Iris pigment epithelial cell (primary cell): Measurements from ENCODE around the gene FGD6.
"Not testable (repeated sequence)": the region's sequence is repeated elsewhere in the genome, so short reads cannot be mapped to it uniquely, and the experiment has no call there.

Experiments
- DNase-seq: peaks from one replicate; pipeline ENCODE4 v3.0.0-alpha.2; 2011; ENCODE audit warnings: low read depth

Gene FGD6

DNA sequence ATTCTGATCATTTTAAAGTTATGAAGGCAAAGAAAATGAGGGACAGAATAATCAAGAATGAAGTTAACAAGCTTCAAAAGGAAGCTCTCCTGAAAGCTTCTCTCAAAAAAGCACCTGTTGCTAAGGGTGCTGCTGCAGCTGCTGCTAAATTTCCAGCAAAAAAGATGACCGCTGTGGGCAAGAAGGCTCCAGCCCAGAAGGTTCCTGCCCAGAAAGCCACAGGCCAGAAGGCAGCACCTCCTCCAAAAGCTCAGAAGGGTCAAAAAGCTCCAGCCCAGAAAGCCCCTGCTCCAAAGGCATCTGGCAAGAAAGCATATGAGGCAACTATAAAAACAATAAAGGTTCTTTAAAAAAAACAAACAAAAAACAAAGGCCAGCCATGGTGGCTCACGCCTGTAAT, 91.2 kb downstream of the FGD6 start:
- DNase-seq, result no peak

DNA sequence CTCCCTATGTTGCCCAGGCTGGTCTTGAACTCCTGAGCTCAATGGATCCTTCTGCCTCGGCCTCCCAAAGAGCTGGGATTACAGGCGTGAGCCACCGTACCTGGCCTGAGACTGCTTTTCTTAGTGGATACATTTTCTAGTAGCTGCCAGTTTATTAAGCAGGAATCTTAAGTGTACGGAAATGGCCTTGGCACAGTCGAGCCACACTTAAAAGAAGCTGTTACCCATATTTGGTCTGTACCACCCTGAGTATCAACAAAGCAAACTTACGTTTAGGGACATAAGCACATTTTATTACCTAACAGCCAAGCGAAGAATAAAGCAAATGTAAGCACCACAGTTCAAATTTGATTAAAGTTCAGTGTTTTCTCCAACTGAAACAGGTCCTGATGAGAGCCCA, 93.2 kb downstream of the FGD6 start:
- DNase-seq, result no peak

DNA sequence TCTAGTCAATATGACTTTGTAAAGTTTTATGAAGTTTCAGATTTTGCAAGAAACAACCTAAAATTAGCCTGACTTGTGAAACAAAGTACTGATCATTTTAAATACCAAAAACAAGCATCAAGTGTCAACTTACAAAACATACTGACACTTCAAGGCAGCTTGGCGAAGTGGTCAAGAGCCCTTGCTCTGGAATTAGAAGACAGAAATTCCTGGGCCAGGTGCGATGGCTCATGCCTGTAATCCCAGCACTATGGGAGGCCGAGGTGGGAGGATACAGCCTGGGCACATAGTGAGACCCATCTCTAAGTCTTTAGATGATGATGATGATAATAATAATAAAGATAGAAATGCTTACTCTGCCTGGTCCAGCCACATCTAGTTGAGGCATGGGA, 98.5 kb downstream of the FGD6 start:
- peak; percentile 50 for DNase-seq

DNA sequence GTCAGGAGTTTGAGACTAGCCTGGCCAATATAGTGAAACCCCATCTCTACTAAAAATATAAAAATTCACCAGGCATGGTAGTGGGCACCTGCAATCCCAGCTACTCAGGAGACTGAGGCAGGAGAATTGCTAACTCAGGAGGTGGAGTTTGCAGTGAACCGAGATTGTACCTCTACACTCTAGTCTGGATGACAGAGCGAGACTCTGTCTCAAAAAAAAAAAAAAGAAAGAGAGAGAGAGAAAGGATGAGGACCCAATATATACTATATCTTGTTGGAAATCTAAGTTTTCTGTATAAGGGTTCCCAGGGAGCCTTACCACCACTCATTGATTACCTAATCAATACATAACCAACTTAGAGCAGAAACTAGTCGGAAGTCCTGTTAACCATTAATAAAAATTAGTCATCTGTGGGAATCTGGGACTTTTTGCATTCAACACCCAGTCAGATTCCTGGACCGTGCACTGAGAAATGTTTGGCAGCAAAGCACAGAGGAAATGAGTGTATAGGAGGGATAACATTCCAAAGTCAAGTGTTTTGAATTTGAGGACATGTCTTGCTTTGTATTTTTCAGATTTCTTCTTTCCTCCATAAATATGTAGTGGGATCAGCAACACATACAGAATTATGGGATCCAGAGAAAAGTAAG, 99.0 kb downstream of the FGD6 start:
- DNase-seq, result peak; percentile 84

DNA sequence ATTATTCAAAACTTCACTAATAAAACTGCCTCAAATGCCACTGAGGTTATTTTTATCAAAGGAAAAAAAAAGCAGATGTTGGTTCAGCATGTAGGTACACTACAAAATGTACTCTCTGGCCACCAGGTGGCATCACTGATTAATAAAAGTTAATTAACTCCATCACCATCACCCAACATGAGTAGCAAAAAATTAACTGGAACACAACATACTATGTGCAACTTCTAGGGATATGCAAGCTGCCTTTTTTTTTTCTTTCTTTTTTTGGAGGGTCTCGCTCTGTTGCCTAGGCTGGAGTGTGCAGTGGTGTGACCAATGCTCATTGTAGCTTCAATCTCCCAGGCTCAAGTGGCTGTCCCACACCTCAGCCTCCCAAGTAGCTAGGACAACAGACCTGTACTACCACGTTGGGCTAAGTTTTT, 100.1 kb downstream of the FGD6 start:
- peak; percentile 68 for DNase-seq

DNA sequence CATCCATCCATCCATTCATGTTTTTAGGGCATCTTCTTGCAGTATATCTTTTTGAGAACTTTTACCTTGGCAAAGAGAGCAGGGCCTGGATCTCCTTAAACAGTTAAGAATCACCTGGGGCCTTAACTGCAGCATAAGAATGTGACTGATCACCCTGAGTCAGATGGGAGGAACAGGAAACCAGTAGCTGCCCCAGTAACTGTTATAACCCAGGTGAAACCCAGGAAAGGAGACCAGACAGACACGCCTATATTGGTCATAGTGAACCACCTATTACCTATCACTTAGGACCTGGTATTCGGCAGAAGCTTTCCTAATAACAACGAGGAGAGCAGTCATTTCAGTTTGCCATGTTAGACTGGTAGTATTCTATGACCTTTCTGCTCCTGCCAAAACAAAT, 100.5 kb downstream of the FGD6 start:
- no peak for DNase-seq

DNA sequence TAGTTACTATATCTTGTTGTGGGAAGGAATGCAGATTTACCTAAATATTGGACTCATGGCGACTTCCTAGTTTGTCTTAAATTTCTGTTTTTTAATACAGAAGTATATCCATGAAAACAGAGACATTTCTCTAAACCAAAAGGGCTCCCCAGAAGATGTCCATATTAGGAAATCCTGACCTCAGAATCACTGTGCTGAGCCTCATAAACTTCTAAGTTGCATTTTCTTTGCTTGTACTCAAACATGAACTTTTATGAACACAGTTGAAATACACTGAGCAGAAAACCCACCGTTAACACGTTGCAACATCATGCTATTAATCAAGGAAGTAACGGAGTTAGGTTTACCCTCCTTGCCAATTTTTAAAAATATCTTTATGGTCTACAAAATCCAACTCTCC, 100.9 kb downstream of the FGD6 start:
- no peak for DNase-seq

DNA sequence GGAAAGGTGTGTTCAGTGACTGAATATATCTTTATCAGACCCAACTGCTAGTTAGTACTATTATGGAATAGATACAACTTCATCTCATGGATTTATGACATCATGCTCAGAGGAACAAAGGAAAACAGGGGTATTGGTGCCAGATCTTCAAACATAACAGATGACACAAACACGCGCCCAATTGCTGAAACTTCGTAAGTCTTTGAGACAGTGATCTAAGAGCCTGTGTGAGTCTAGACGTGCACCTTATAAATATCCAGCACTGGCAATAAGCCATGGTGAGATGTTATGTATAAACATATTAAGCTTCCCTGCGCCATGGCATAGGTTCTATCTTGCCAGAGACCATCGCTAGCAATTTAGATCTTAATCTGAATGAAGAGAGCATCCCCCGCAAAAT, 101.6 kb downstream of the FGD6 start:
- no peak for DNase-seq

DNA sequence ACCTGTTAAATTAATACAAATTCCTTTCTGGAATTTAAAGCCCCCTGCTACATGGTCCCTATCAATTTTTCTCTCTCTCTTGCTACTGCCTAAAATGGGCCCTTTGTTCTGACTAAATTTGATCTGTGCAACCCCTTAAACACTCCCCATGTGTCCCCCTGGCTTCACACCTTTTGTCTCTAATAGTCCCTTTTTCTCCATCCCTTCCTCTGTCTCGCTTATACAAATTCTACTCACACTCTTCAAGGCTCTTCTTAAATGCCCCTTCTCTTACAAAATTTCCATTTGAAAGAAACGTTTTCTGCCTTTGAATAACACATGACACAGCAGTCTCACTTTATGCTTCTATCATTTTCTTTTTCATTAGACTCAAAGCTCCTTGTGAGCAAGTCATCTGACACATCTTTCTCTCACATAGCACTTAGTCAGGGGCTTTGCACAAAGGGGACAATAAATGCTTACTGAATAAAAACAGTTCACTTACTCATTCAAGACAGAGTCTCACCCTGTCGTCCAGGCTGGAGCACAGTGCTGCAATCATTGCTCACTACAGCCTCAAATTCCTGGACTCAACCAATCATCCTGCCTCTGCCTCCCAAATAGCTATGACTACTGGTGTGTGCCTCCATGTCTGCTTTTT, 102.4 kb downstream of the FGD6 start:
- peak; percentile 61 for DNase-seq

DNA sequence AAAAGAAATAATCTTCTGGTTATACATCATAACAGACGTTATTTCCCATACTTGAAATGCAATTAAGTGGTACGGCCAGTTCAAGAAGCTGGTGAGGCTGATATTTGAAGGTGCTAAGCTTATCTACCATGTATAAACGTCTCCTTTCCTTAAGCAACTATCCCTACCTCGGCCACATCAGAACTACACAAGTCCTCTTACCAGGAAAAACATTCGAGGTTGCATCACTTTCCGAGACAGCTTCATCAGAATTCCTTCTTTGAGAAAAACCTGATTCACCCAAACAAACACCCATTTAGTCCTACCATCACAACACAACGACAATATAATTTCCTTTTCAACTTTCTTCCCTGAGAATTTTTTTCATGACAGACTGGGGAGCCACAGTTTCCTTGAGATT, 109.9 kb downstream of the FGD6 start:
- DNase-seq, result peak; percentile 42

DNA sequence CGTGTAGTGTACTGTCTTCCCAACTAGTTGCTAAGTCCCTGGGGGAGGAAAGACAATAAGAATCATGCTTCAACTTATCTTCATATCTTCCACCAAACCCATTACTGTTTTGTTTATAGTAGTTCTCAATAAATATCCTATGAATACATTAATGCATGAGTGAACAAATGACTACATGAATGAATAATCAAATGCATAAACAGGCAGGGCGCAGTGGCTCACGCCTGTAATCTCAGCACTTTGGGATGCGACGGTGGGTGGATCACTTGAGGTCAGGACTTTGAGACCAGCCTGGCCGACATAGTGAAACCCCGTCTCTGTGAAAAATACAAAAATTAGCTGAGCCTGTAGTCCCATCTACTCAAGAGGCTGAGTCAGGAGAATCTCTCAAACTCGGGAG, 111.7 kb downstream of the FGD6 start:
- no peak for DNase-seq

DNA sequence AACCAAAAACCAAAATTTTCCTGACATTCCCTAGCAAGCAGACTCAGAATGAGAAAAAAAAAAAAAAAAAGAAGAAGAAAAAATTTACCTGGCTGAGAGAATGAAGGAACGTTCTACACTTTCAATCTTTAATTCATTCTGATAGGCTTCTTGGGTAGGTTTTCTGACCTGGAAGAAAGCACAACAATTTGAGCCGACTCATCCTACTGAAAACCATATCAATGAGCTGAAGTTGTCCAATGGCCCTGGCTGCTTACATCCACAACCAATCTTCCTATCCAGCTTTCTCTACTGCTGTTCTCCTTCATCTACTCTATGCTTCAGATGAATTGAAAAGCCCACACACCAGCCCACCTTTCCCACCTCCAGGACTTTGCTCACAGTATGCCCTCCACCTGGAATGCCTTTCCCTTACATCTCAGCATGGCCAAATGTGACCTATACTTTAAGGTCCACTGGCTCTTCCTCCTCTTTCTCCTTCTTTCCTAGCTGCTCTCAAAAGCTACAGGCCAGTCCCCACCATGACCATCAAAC, 112.3 kb downstream of the FGD6 start:
- no peak for DNase-seq

DNA sequence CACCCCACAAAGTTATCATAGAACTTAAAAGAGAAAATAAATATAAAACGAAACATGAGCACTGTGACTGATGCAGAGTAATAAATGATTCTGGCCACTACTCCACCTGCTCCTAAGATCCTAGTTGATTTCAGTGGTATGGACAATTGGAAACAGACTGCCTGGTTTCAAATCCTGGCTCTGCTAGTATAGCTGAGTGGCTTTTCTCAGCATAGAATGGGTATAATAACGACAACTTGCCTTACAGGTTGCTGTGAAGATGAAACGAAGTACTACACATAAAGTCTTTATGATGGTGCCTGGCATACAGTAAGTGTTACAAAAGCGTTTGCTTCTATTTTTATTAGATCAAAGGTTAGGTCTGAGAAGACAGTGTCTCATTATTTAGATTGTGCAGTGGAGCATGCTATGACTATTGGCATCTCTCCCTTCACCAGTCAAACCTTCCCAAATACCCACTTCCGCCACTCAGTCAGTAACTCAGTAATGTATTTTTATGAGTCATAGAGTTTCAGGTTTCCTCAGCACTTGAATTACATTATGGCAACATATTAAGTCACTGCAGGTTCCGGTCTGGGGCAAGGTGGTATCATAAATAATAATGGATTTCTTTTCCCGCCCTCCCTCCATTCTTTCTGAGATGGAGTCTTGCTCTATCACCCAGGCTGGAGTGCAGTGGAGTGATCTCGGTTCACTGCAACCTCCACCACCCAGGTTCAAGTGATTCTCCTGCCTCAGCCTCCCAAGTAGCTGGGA, 114.2 kb downstream of the FGD6 start:
- DNase-seq, result peak; percentile 93

DNA sequence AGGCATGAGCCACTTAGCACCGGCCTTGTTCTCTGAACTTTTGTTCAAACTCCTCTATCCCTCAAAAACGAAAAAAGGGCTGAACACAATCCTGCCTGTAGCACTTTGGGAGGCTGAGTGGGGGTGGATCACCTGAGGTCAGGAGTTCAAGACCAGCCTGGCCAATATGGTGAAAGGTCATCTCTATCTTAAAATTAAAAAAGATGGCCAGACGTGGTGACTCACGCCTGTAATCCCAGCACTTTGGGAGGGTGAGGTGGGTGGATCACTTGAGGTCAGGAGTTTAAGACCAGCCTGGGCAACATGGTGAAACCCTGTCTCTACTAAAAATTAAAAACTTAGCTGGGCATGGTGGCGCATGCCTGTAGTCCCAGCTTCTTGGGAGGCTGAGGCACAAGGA, 115.3 kb downstream of the FGD6 start:
- not testable (repeated sequence) for DNase-seq

DNA sequence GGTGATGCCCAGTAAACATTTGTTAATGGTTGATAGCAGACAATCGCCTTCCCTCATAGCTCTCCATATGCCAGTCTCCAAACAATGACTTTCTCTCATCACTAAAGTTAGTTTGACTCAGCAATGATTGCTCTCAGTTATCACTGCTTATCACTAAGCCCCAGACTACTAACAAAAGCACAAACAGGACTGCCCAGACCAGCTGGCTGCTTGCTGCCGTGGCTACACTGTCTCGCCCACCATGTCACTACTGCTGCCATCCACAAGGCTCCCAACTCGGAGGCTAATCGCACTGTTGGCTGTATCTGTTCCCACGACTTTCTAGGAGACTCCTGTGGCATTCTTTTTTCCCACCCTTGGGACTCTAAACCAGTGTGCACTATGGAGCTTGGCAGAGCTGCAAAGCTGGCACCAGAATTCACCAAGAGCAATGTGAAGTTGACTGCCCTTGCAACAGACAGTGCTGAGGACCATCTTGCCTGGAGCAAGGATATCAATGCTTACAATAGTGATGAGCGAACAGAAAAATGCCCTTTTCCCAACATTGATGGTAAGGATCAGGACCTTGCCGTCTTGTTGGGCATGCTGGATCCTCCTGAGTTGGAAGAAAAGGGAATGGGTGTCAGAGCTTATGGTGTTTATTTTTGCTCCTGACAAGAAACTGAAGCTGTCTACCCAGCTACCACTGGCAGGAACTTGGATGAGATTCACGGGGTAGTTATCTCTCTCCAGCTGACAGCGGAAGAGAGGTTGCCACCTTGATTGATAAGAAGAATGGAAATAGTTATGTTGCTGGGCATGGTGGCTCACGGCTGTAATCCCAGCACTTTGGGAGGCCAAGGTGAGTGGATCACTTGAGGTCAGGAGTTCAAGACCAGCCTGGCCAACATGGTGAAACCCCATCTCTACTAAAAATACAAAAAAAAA, 116.7 kb downstream of the FGD6 start:
- no peak for DNase-seq

DNA sequence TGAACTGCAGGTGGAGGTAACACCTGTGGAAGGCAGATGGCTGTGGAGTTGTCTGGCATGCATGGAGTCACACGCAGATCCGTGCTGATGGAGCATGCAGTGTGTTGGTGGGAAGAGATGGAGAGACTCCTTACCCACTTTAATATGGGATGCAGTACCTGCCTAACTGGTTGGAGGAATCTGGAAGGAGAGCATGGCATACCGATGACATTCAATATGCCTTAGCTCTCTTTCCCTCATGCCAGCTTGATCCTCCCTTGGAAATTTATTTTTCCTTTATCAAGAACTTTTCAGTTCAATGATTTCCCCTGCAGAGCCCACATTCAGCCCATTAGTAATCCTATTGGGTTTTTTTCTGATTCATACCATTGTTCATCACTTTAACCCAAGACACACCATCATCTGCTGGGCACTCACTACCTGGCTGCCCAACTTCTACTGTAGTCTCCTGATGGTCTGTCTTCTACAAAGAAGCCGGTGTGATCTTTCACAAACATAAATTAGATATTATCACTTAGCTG, 117.9 kb downstream of the FGD6 start:
- DNase-seq, result no peak

DNA sequence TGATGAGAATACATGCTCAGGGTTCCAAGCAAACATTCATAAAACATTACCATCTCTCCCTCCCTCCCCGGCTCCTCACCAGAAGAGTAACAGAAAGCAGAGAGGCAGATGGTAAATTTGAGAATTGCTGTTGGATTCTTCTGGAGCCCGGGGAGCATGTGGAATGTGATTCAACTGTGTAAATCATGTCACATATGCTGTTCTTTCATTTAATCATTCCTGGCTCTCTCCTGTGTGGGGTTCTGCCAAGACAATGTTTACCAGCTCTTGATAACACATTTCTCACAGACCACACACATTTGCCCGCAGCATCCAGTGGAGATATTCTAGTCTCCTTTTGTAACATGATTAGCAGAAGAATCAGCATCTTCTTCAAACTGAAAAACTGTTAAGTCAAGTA, 120.4 kb downstream of the FGD6 start:
- peak; percentile 65 for DNase-seq

DNA sequence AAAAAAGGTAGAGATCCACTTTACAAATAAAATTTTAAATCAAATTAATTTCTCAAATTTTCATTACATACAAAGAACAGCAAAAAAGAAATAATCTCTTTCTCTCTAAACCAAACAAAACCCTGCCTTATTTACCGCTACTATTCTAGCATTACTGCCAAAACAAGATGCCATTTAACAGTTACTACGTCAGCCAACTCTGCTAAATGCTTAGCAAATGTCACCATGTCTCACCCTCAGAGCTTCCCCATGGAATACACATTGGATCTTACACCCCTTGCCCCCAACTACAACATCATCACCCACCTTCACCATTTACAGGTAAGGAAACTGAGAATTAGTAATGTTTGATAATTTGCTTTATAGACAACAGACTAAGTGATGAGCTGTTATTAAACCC, 120.9 kb downstream of the FGD6 start:
- no peak for DNase-seq

DNA sequence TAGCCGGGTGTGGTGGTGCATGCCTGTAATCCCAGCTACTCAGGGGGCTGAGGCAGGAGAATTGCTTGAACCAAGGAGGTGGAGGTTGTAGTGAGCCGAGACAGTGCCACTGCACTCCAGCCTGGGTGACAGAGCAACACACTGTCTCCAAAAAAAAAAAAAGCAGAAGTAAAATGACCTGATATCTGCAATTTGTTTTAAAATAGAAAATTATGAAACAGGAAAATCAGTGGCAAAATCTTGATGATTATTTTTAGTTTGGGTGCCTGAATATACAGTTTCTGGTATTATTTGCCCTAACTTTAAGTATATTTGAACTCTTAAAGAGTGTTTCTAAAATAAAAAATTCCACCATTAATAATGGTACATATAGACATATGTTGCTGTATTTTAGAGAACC, 121.4 kb downstream of the FGD6 start:
- not testable (repeated sequence) for DNase-seq

DNA sequence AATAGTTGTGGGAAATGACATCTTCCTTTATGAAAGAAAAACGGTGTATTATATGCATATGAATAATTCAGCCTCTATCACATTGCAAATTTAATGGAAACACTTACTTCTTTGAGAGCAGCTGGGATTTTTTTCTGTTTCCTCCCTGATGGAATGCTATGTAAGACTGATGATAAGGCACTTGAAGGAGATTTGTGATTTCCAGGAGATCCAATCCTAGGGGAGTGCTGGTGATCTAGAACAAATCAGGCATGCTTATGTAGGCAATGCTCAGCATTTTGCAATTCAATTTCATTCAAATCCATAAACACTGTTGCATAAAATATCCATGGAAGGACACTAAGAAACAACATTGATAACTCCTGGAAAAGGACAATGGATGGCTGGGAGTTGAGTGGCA, 127.8 kb downstream of the FGD6 start:
- no peak for DNase-seq

DNA sequence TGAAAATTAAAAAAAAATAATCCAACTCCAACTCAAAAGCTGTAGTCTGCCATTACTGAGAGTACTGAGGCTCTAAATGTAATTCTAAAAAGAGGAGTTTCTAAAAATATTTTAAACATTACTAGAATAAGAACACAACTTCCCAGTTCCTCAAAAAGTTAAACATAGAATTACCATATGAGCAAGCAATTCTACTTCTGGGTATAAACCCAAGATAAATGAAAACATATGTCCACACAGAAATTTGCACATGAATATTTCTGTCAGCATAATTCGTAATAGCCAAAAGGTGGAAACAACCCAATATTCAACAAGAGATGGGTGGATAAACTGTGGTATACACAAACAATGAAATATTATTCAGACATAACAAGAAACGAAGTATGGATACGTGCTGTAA, 128.9 kb downstream of the FGD6 start:
- DNase-seq, result no peak

DNA sequence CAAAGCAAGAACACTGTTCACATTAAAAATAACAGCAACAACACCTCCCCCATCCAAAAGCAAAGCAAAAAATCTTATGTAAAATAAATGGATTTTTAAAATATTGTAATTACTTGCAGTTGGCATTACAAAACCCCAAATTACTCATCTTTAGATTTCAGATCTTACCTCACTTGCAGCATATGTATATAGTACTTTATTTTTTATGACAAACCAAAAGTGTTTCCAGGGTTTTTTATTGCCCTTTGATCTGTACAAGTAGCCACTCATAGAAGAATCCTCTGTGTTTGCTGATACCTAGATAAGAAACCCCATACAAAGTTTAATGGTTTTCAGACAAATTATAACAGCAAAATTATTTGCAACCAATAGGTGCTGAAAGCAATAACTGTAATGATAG, 131.7 kb downstream of the FGD6 start:
- DNase-seq, result no peak
